ENCODE measurements around the gene EXO1. TPM values are rescaled to one million over a fixed set of nuclear protein-coding genes. Genes with fewer than 3 reads are reported as not detected.

The EXO1 gene
- total RNA-seq, 1 donor from 2014 or later = 25.5 TPM

GRCh38 chr1:241810769-241811405 lies 37.1 kb upstream of the EXO1 start:
- Mint-ChIP-seq H3K4me3 (no peak overlapping the region), H3K36me3 (no peaks in the 10 kb centered on the region), H3K27ac (no peak overlapping the region), H3K27me3 (peaks cover 3% of the 10 kb centered on the region), H3K9me3 (no peaks in the 10 kb centered on the region), H3K4me1 (ENCODE audit: unreplicated experiment) (peaks cover 5% of the 10 kb centered on the region)
- no peak for DNase-seq (ENCODE audit: extremely low spot score, unreplicated experiment)
- no peak for TF ChIP-seq CTCF (conservative IDR thresholded peaks at IDR 0.05)

- H3K9me3 Mint-ChIP-seq = no peaks in the 10 kb centered on the region
- no peak for DNase-seq (ENCODE audit: extremely low spot score, unreplicated experiment)
- H3K4me3 Mint-ChIP-seq = no peak overlapping the region
- peaks cover 9% of the 10 kb centered on the region for H3K27me3 Mint-ChIP-seq
- TF ChIP-seq CTCF (conservative IDR thresholded peaks at IDR 0.05) = no peak
- H3K27ac Mint-ChIP-seq = no peak overlapping the region
- H3K4me1 Mint-ChIP-seq (ENCODE audit: unreplicated experiment) = peaks cover 5% of the 10 kb centered on the region
- H3K36me3 Mint-ChIP-seq = no peaks in the 10 kb centered on the region
Observed at GRCh38 chr1:241813768-241814320, 34.2 kb upstream of the EXO1 start.

- Mint-ChIP-seq H3K27me3 (peaks cover 13% of the 10 kb centered on the region), H3K27ac (no peak overlapping the region), H3K4me1 (ENCODE audit: unreplicated experiment) (no peaks in the 10 kb centered on the region), H3K36me3 (no peaks in the 10 kb centered on the region), H3K4me3 (no peak overlapping the region), H3K9me3 (no peaks in the 10 kb centered on the region)
- no peak for TF ChIP-seq CTCF (conservative IDR thresholded peaks at IDR 0.05)
- DNase-seq (ENCODE audit: extremely low spot score, unreplicated experiment) = no peak
Observed at GRCh38 chr1:241816008-241816407, 32.0 kb upstream of the EXO1 start.

GRCh38 chr1:241817331-241817792 lies 30.6 kb upstream of the EXO1 start:
- H3K9me3 Mint-ChIP-seq = no peaks in the 10 kb centered on the region

GRCh38 chr1:241817956-241818612 lies 29.9 kb upstream of the EXO1 start:
- no peak for DNase-seq (ENCODE audit: extremely low spot score, unreplicated experiment)
- no peaks in the 10 kb centered on the region for H3K9me3 Mint-ChIP-seq
- H3K4me3 Mint-ChIP-seq = no peak overlapping the region
- no peaks in the 10 kb centered on the region for H3K4me1 Mint-ChIP-seq (ENCODE audit: unreplicated experiment)
- H3K27ac Mint-ChIP-seq = no peak overlapping the region
- H3K27me3 Mint-ChIP-seq = peaks cover 10% of the 10 kb centered on the region
- no peaks in the 10 kb centered on the region for H3K36me3 Mint-ChIP-seq
- TF ChIP-seq CTCF (conservative IDR thresholded peaks at IDR 0.05) = no peak

More at GRCh38 chr1:241817331-241817792, 30.6 kb upstream of the EXO1 start:
- no peak overlapping the region for H3K4me3 Mint-ChIP-seq
- H3K4me1 Mint-ChIP-seq (ENCODE audit: unreplicated experiment) = no peaks in the 10 kb centered on the region
- no peak for DNase-seq (ENCODE audit: extremely low spot score, unreplicated experiment)
- H3K27me3 Mint-ChIP-seq = peaks cover 10% of the 10 kb centered on the region
- H3K27ac Mint-ChIP-seq = no peak overlapping the region
- TF ChIP-seq CTCF (conservative IDR thresholded peaks at IDR 0.05) = no peak
- no peaks in the 10 kb centered on the region for H3K36me3 Mint-ChIP-seq

Measured in type B pancreatic cell (in vitro differentiated cells).